Gastrocnemius medialis (tissue), 4 donors: ENCODE data around the gene DPP10. TPM values are rescaled to one million over a fixed set of nuclear protein-coding genes. Genes with fewer than 3 reads are reported as not detected.

Source experiments
- ATAC-seq, 2 donors: fragments of 150-250 bp; one replicate each; pipeline ENCODE4 v1.9.1; 2016
- DNase-seq, 2 donors: peaks; one replicate each; pipeline ENCODE4 v3.0.0-alpha.2; 2019
- H3K27ac ChIP-seq, 4 donors: fragments of 200-600 bp; sonication (generic); 1 replicate in 1 of 4; 2 replicates in 3 of 4; pipeline ENCODE4 v1.5.1; 2016 to 2018; ENCODE audit warnings: mild to moderate bottlenecking in 2 of 4, moderate library complexity in 1 of 4
- H3K27me3 ChIP-seq, 3 donors: fragments of 200-600 bp; sonication (generic) in 2 of 3; 1 replicate in 1 of 3; 2 replicates in 2 of 3; pipeline versions ENCODE4 v1.5.1 to v1.6.0; 2016 to 2019; ENCODE audit warnings: mild to moderate bottlenecking in 1 of 3, moderate library complexity in 1 of 3
- H3K36me3 ChIP-seq, 2 donors: fragments of 200-600 bp; sonication (generic) in 1 of 2; one replicate each; pipeline ENCODE4 v1.5.1; 2017 to 2018
- H3K4me1 ChIP-seq, 2 donors: fragments of 200-600 bp; sonication (generic) in 1 of 2; one replicate each; pipeline ENCODE4 v1.5.1; 2016 to 2017; ENCODE audit warnings: mild to moderate bottlenecking in 2 of 2
- H3K4me3 ChIP-seq, 4 donors: fragments of 200-600 bp; sonication (generic) in 3 of 4; 1 replicate in 1 of 4; 2 replicates in 3 of 4; pipeline ENCODE4 v1.5.1; 2016 to 2019; ENCODE audit warnings: mild to moderate bottlenecking in 2 of 4
- H3K9me3 ChIP-seq, 3 donors: fragments of 200-600 bp; sonication (generic) in 2 of 3; 1 replicate in 1 of 3; 2 replicates in 2 of 3; pipeline ENCODE4 v1.5.1; 2016 to 2019
- CTCF ChIP-seq, 5 experiments: fragments of 450-650 bp in 3 of 5; fragments of 200-600 bp in 2 of 5; sonication (generic) in 2 of 5; IDR thresholded peaks in 4 of 5; conservative IDR thresholded peaks in 1 of 5; 1 replicate in 4 of 5; 2 replicates in 1 of 5; pipeline ENCODE4 v1.5.1; 2016 to 2019; ENCODE audit warnings: antibody characterized with exemption in 5 of 5, mild to moderate bottlenecking in 3 of 5, moderate library complexity in 3 of 5
- POLR2A ChIP-seq, 2 donors: fragments of 450-650 bp; IDR thresholded peaks; one replicate each; pipeline ENCODE4 v1.6.1; 2017; ENCODE audit warnings: antibody characterized with exemption in 2 of 2, mild to moderate bottlenecking in 2 of 2, moderate library complexity in 2 of 2
- in situ Hi-C, 4 donors: fragments of 200-750 bp; cut with MboI; loops; one replicate each; pipeline versions ENCODE4 v1.15.0 to v1.8.0; 2017; ENCODE audit warnings: low sequenced_read_pairs in 4 of 4
- intact Hi-C: fragments of 100-400 bp; cut with DNase I; formaldehyde crosslinking; loops from one replicate; pipeline ENCODE4 v1.15.1; 2023; ENCODE audit warnings: low total_unique reads
- total RNA-seq, 4 donors: library from RNA; depleted of rRNA; stranded (reverse); fragments of >200 nt; gene quantifications; one replicate each; pipeline versions ENCODE4 v1.1.0 to v1.2.3, GENCODE V29; 2016

Gene DPP10
- total RNA-seq, 4 donors from 2014 or later, result not detected

GRCh38 chr2:114699423-114699944 is 257.0 kb downstream of the DPP10 start:
- H3K36me3 ChIP-seq, result no peaks in the 10 kb centered on the region
- ATAC-seq, result no peak
- no peaks in the 10 kb centered on the region for H3K4me1 ChIP-seq
- DNase-seq, result no peak
- in situ Hi-C loops (no loop called here), intact Hi-C loops (no loop called here)
- H3K27me3 ChIP-seq, result no peaks in the 10 kb centered on the region
- H3K9me3 ChIP-seq, result no peaks in the 10 kb centered on the region
- TF ChIP-seq POLR2A (IDR thresholded peaks at IDR 0.05) (no peak), CTCF (IDR thresholded peaks at IDR 0.05 in 4 of 5, conservative IDR thresholded peaks at IDR 0.05 in 1 of 5) (no peak)
- H3K4me3 ChIP-seq, result no peak overlapping the region
- no peak overlapping the region for H3K27ac ChIP-seq

GRCh38 chr2:114700440-114700839 is 258.0 kb downstream of the DPP10 start:
- intact Hi-C loops, result no loop called here
- Histone ChIP-seq H3K9me3 (no peaks in the 10 kb centered on the region), H3K27ac (no peak overlapping the region), H3K27me3 (no peaks in the 10 kb centered on the region), H3K36me3 (no peaks in the 10 kb centered on the region), H3K4me3 (no peak overlapping the region), H3K4me1 (no peaks in the 10 kb centered on the region)
- TF ChIP-seq CTCF (IDR thresholded peaks at IDR 0.05 in 4 of 5, conservative IDR thresholded peaks at IDR 0.05 in 1 of 5) (no peak), POLR2A (IDR thresholded peaks at IDR 0.05) (no peak)
- ATAC-seq (no peak), DNase-seq (no peak)
- in situ Hi-C loops, result no loop called here

GRCh38 chr2:114709936-114710850 is 267.8 kb downstream of the DPP10 start:
- intact Hi-C loops, result no loop called here
- Histone ChIP-seq H3K4me1 (no peaks in the 10 kb centered on the region), H3K36me3 (no peaks in the 10 kb centered on the region), H3K27ac (no peak overlapping the region), H3K9me3 (no peaks in the 10 kb centered on the region), H3K4me3 (no peak overlapping the region), H3K27me3 (no peaks in the 10 kb centered on the region)
- ATAC-seq (no peak), DNase-seq (no peak)
- no peak for TF ChIP-seq CTCF (IDR thresholded peaks at IDR 0.05 in 4 of 5, conservative IDR thresholded peaks at IDR 0.05 in 1 of 5)
- TF ChIP-seq POLR2A (IDR thresholded peaks at IDR 0.05), result no peak
- in situ Hi-C loops, result no loop called here

GRCh38 chr2:114714313-114714712 is 271.9 kb downstream of the DPP10 start:
- DNase-seq, result no peak
- no peak overlapping the region for H3K4me3 ChIP-seq
- no peak for ATAC-seq
- TF ChIP-seq CTCF (IDR thresholded peaks at IDR 0.05 in 4 of 5, conservative IDR thresholded peaks at IDR 0.05 in 1 of 5) (no peak), POLR2A (IDR thresholded peaks at IDR 0.05) (no peak)
- no peak overlapping the region for H3K27ac ChIP-seq
- intact Hi-C loops (no loop called here), in situ Hi-C loops (no loop called here)
- H3K27me3 ChIP-seq, result no peaks in the 10 kb centered on the region
- no peaks in the 10 kb centered on the region for H3K9me3 ChIP-seq
- H3K36me3 ChIP-seq, result no peaks in the 10 kb centered on the region
- no peaks in the 10 kb centered on the region for H3K4me1 ChIP-seq
